Bronchial epithelial cell (primary cell): ENCODE measurements around the gene TRPT1. TPM values are rescaled to one million over a fixed set of nuclear protein-coding genes. Genes with fewer than 3 reads are reported as not detected.

Experiments used
- DNase-seq: peaks from one replicate; pipeline ENCODE4 v3.0.0-alpha.2; 2010; ENCODE audit warnings: low read depth
- FAIRE-seq: peaks from 2 replicates; lab custom pipeline; 2011; peaks lifted over from hg19 to GRCh38; lab: Jason Lieb, UNC
- H3K27me3 ChIP-seq: 2 replicates; pipeline ENCODE4 v1.5.1; 2011; ENCODE audit warnings: low read length; ENCODE audit not compliant: control insufficient read depth, insufficient read depth
- H3K36me3 ChIP-seq: 2 replicates; pipeline ENCODE4 v1.5.1; 2011; ENCODE audit warnings: low read length; ENCODE audit not compliant: control insufficient read depth, insufficient read depth
- H3K4me3 ChIP-seq: 2 replicates; pipeline ENCODE4 v1.5.1; 2011; ENCODE audit warnings: mild to moderate bottlenecking, low read depth, low read length, control low read depth
- total RNA-seq: library from RNA; depleted of rRNA; stranded (reverse); fragments of >200 nt; gene quantifications from 2 replicates; pipeline ENCODE4 v1.2.1, GENCODE V29; 2014
- TF ChIP-seq, protein P1 (sequence below): IDR thresholded peaks from 2 replicates; pipeline ENCODE4 v1.5.1; 2011; ENCODE audit warnings: mild to moderate bottlenecking, moderate library complexity, low read length, control low read depth, inconsistent platforms; ENCODE audit not compliant: insufficient read depth, severe bottlenecking

Gene TRPT1
- total RNA-seq, 1 donor from 2014 or later, result 24.5 TPM

DNA sequence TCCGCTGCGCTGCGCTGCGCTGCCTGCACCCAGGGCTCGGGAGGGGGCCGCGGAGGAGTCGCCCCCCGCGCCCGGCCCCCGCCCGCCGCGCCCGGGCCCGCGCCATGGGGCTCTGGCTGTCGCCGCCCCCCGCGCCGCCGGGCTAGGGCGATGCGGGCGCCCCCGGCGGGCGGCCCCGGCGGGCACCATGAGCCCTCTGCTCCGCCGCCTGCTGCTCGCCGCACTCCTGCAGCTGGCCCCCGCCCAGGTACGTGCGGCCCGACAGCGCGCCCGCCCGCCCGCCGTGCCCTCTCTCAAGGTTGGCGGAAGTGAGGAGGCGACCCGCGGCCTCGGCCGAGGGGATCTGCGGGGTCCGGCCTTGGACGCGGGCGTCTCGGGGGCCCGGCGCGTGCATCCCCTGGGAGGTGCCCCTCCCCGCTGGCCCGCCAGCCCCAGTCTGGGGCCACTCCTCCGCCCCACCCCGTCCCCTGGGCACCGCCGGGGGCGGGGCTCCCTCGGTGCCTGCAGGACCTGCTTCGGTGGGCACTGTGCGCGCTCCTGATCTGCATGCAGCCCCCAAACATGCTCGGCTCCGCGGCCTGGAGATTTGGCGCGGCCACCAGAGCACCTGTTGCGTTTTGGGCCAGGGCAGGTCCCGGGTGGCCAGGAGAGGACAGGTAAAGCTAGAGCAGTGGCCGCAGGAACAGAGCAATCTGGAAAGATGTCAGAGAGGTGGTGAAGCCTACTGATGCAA is 8.8 kb upstream of the TRPT1 start:
- TF ChIP-seq, protein P1, sequence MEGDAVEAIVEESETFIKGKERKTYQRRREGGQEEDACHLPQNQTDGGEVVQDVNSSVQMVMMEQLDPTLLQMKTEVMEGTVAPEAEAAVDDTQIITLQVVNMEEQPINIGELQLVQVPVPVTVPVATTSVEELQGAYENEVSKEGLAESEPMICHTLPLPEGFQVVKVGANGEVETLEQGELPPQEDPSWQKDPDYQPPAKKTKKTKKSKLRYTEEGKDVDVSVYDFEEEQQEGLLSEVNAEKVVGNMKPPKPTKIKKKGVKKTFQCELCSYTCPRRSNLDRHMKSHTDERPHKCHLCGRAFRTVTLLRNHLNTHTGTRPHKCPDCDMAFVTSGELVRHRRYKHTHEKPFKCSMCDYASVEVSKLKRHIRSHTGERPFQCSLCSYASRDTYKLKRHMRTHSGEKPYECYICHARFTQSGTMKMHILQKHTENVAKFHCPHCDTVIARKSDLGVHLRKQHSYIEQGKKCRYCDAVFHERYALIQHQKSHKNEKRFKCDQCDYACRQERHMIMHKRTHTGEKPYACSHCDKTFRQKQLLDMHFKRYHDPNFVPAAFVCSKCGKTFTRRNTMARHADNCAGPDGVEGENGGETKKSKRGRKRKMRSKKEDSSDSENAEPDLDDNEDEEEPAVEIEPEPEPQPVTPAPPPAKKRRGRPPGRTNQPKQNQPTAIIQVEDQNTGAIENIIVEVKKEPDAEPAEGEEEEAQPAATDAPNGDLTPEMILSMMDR, result no peak
- H3K36me3 ChIP-seq, result peaks cover 1% of the 10 kb centered on the region
- DNase-seq (no peak), FAIRE-seq (no peak)
- H3K4me3 ChIP-seq, result peak overlapping the region; percentile 45
- no peaks in the 10 kb centered on the region for H3K27me3 ChIP-seq

DNA sequence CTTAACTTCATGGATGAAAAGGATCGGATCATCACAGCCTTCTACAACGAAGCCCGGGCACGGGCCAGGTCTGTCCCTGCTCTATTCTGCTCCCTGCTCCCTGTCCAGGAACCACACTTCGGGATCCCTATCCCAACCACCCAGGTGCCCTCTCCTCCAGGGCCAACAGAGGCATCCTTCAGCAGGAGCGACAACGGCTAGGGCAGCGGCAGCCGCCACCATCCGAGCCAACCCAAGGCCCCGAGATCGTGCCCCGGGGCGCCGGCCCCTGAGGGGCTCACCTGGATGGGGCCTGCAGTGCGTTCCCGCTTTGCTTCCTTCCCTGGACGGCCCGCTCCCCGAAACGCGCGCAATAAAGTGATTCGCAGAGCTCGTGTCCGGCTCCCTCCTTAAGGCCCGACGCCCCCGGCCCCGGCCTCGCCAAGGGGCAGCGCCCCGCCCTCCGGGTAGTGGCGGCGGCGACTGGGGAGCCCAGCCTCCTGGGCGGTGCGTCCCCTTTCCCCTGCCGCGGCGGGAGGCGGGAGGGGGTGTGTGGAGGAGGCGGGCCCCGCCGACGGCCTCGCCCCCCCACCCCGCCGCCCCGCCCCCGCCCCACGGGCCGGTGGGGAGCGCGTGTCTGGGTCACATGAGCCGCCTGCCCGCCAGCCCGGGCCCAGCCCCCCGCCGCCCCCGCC is 8.1 kb upstream of the TRPT1 start, which contains the start of gene VEGFB:
Gene VEGFB, plus strand, starts transcription at position 672 of the 674 bp plus-strand sequence. CDS start 250 bp downstream, outside the sequence.
- Histone ChIP-seq H3K4me3 (peak within 1 kb of the TSS; percentile 45), H3K36me3 (peaks cover 1% of the 10 kb centered on the region), H3K27me3 (no peaks in the 10 kb centered on the region)
- FAIRE-seq (no peak), DNase-seq (no peak)
- TF ChIP-seq, protein P1, result no peak

DNA sequence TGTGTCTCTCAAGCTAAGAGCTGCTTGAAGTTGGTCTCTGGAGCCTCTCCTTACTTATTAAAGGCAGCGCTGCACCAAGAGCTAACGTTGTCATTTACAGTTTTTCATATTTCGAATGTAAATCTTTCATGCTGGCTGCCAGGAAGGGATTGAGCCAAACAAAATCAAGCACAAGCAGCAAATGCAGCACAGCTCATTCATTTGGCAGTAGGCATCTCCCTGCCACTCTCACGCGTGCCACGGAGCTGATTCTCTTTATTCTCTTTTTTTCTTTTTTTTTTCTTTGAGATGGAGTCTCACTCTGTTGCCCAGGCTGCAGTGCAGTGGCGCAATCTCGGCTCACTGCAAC is 7.0 kb upstream of the TRPT1 start:
- Histone ChIP-seq H3K36me3 (no peaks in the 10 kb centered on the region), H3K4me3 (no peak overlapping the region), H3K27me3 (no peaks in the 10 kb centered on the region)
- TF ChIP-seq, protein P1, result no peak
- FAIRE-seq, result no peak
- no peak for DNase-seq

GRCh38 chr11:64232182-64232966 is 6.4 kb upstream of the TRPT1 start:
- Histone ChIP-seq H3K4me3 (no peak overlapping the region), H3K36me3 (no peaks in the 10 kb centered on the region), H3K27me3 (no peaks in the 10 kb centered on the region)
- TF ChIP-seq, protein P1, result no peak
- DNase-seq, result no peak
- no peak for FAIRE-seq

GRCh38 chr11:64231546-64231945 is 5.6 kb upstream of the TRPT1 start:
- TF ChIP-seq, protein P1, result no peak

More at GRCh38 chr11:64231546-64231945, 5.6 kb upstream of the TRPT1 start:
- FAIRE-seq (no peak), DNase-seq (no peak)
- no peaks in the 10 kb centered on the region for H3K27me3 ChIP-seq
- no peak overlapping the region for H3K4me3 ChIP-seq
- no peaks in the 10 kb centered on the region for H3K36me3 ChIP-seq
